Endothelial cell (in vitro differentiated cells): ENCODE measurements around the gene ATXN7L3. TPM values are rescaled to one million over a fixed set of nuclear protein-coding genes. Genes with fewer than 3 reads are reported as not detected.
"Not testable (repeated sequence)": the region's sequence is repeated elsewhere in the genome, so short reads cannot be mapped to it uniquely, and the experiment has no call there.

ENCODE experiments used
- DNase-seq: peaks from one replicate; pipeline ENCODE4 v3.0.0; 2021; ENCODE audit warnings: low spot score
- H3K27ac Mint-ChIP-seq: one replicate; pipeline ENCODE4 v1.8.0; 2021; ENCODE audit warnings: mixed read lengths, inconsistent platforms; ENCODE audit not compliant: unreplicated experiment
- H3K27me3 Mint-ChIP-seq: one replicate; pipeline ENCODE4 v1.8.0; 2021; ENCODE audit warnings: mild to moderate bottlenecking, moderate library complexity, mixed read lengths, inconsistent platforms; ENCODE audit not compliant: unreplicated experiment
- H3K36me3 Mint-ChIP-seq: one replicate; pipeline ENCODE4 v1.8.0; 2021; ENCODE audit warnings: mild to moderate bottlenecking, low read depth, mixed read lengths, inconsistent platforms; ENCODE audit not compliant: unreplicated experiment
- H3K4me1 Mint-ChIP-seq: one replicate; pipeline ENCODE4 v1.8.0; 2021; ENCODE audit warnings: mild to moderate bottlenecking, mixed read lengths, inconsistent platforms; ENCODE audit not compliant: unreplicated experiment
- H3K4me3 Mint-ChIP-seq: one replicate; pipeline ENCODE4 v1.8.0; 2021; ENCODE audit warnings: mild to moderate bottlenecking, mixed read lengths, inconsistent platforms; ENCODE audit not compliant: unreplicated experiment
- H3K9me3 Mint-ChIP-seq: one replicate; pipeline ENCODE4 v1.8.0; 2021; ENCODE audit warnings: mixed read lengths, inconsistent platforms; ENCODE audit not compliant: unreplicated experiment
- CTCF ChIP-seq: fragments of 200-600 bp; sonication (generic); IDR thresholded peaks from one replicate; pipeline ENCODE4 v1.5.0; 2021; ENCODE audit warnings: antibody characterized with exemption; ENCODE audit not compliant: unreplicated experiment
- total RNA-seq: library from RNA; stranded (reverse); fragmentation: NEBNext Ultra II Directional; extraction: Animal tissue kit (Norgen Biotek cat#: 25700); gene quantifications from one replicate; pipeline ENCODE4 v1.2.1, GENCODE V29; 2021; ENCODE audit not compliant: unreplicated experiment

ATXN7L3 gene
- total RNA-seq, 1 donor from 2014 or later: 152 TPM

- Mint-ChIP-seq H3K9me3 (no peaks in the 10 kb centered on the region), H3K4me3 (no peak overlapping the region), H3K36me3 (peaks cover 7% of the 10 kb centered on the region), H3K27ac (no peak overlapping the region), H3K4me1 (peaks cover 2% of the 10 kb centered on the region), H3K27me3 (peaks cover 2% of the 10 kb centered on the region)
- TF ChIP-seq CTCF: no peak
- DNase-seq: no peak
These were observed 35.2 kb downstream of the ATXN7L3 start for GRCh38 chr17:44164476-44164875.

- Mint-ChIP-seq H3K36me3 (peaks cover 13% of the 10 kb centered on the region), H3K4me1 (no peaks in the 10 kb centered on the region), H3K27me3 (peaks cover 2% of the 10 kb centered on the region), H3K4me3 (no peak overlapping the region), H3K27ac (no peak overlapping the region), H3K9me3 (no peaks in the 10 kb centered on the region)
- DNase-seq: no peak
- TF ChIP-seq CTCF: no peak
These were observed 40.0 kb downstream of the ATXN7L3 start for GRCh38 chr17:44159519-44160210.

GRCh38 chr17:44155488-44155887 is 44.2 kb downstream of the ATXN7L3 start:
- no peak for TF ChIP-seq CTCF

GRCh38 chr17:44152875-44153274 is 46.8 kb downstream of the ATXN7L3 start:
- H3K4me1 Mint-ChIP-seq: peaks cover 3% of the 10 kb centered on the region
- TF ChIP-seq CTCF: no peak
- no peak overlapping the region for H3K4me3 Mint-ChIP-seq
- no peak for DNase-seq
- no peak overlapping the region for H3K27ac Mint-ChIP-seq
- no peaks in the 10 kb centered on the region for H3K9me3 Mint-ChIP-seq
- H3K27me3 Mint-ChIP-seq: no peaks in the 10 kb centered on the region
- peaks cover 8% of the 10 kb centered on the region for H3K36me3 Mint-ChIP-seq

More at GRCh38 chr17:44155488-44155887, 44.2 kb downstream of the ATXN7L3 start:
- peaks cover 2% of the 10 kb centered on the region for H3K27me3 Mint-ChIP-seq
- no peak overlapping the region for H3K4me3 Mint-ChIP-seq
- H3K27ac Mint-ChIP-seq: no peak overlapping the region
- no peaks in the 10 kb centered on the region for H3K9me3 Mint-ChIP-seq
- no peak for DNase-seq
- no peaks in the 10 kb centered on the region for H3K4me1 Mint-ChIP-seq
- peaks cover 10% of the 10 kb centered on the region for H3K36me3 Mint-ChIP-seq

- peaks cover 9% of the 10 kb centered on the region for H3K36me3 Mint-ChIP-seq
- H3K27me3 Mint-ChIP-seq: no peaks in the 10 kb centered on the region
- H3K9me3 Mint-ChIP-seq: no peaks in the 10 kb centered on the region
- no peak for TF ChIP-seq CTCF
- H3K4me1 Mint-ChIP-seq: peaks cover 5% of the 10 kb centered on the region
- peak overlapping the region; percentile 85 for H3K27ac Mint-ChIP-seq
- DNase-seq: no peak
- H3K4me3 Mint-ChIP-seq: peak overlapping the region; percentile 38
These were observed 49.8 kb downstream of the ATXN7L3 start for GRCh38 chr17:44149750-44150329.

GRCh38 chr17:44149066-44149465 is 50.6 kb downstream of the ATXN7L3 start:
- peak overlapping the region; percentile 85 for H3K27ac Mint-ChIP-seq
- DNase-seq, H3K36me3 Mint-ChIP-seq, H3K4me3 Mint-ChIP-seq, H3K9me3 Mint-ChIP-seq, H3K27me3 Mint-ChIP-seq, H3K4me1 Mint-ChIP-seq: not testable (repeated sequence)
